ENCODE data around the gene CCDC69.

CCDC69 gene

DNA sequence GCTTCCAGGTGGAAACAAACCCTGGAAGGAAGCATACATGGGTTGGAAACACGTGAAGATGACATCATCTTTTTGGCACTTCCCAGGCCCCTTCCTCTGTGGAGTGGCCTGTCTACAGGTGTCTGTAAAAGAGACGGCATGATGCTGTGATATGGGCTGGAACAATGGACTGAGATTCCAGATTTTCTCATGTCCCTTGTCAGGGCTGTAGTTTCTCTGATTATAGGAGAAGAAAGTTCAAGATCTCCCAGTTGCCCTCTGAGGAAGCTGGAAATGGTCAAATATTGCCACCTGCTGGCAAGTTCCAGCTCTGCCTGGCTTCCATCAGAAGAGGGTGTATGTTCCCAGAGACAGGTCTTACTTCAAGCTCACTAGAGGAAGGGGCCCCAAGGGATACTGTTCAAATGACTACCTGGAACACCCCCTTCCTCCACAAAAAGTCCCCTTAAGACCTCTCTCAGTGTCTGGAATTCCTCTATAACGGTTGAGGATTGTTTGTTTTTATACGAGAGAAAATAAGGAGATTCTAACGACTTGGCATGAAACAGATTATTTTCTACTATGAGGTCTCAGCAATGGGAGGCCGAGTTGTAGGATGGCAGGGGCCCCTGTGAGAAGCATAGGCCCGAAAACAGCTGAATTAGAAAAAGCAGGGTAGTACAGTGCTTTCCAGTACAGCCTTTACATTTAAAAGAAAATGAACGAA, 59.1 kb downstream of the CCDC69 start:
- peak; percentile 40 for DNase-seq (ENCODE audit: low read depth, low spot score)

DNA sequence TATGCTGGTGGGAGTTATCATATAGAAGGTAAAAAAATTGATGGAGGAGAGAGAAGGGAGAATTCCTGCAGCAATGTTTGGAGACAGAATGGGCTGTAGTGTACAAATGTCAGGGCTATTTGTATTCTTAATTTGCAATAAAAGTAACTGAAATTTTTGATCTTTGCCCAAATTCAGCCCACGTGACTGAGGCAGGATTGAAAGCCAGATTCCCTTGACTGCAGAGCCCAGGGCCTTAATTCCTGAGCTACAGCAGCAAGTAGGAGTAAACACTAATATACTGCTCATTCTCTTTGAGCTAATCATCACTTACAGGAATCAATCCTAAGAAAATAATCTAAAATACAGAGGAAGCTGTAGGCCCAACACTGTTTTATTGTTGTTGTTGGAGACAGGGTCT, 61.1 kb downstream of the CCDC69 start:
- DNase-seq (ENCODE audit: low read depth, low spot score) = no peak

DNA sequence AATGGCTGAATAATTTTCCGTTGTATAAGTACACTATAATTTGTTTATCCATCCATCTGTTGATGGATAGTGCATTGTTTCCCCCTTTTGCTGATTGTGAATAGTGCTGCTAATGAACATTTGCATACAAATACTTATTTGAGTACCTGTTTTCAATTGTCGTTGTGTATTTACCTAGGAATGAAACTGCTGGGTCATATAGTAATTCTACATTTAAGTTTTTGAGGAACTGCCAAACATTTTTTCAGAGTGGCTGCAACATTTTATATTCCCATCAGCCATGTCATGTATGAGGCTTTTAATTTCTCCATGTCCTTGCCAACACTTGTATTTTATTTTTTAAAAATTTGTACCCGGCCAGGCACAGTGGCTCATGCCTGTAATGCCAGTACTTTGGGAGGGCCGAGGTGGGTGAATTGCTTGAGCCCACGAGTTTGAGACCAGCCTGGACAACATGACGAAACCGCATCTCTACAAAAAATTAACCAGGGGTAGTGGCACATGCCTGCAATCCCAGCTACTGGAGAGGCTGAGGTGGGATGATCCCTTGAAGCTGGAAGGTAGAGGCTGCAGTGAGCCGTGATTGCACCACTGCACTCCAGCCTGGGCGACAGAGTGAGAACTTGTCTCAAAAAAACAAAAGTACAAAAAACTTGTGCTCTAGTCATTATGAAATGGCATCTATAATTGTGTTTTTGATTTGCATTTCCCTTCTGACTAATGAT, 64.1 kb downstream of the CCDC69 start:
- no peak for DNase-seq (ENCODE audit: low read depth, low spot score)

DNA sequence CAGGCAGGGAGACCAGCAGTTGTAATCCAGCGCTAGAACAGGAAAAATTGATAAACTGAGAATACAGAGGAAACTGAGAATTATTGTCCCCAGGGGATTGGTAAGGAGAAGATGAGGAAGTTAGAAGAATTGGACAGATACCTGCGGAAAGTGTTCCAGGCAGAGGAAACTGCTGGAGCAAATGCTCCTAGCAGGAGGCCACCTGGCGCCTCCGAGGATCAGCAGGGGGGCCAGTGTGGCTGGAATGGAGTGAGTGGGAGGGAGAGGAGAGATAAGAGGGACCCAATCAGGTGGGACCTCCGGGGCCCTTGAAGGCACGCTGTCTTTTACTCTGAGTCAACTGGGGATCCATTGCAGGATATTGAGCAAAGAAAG, 65.6 kb downstream of the CCDC69 start:
- no peak for DNase-seq (ENCODE audit: low read depth, low spot score)

DNA sequence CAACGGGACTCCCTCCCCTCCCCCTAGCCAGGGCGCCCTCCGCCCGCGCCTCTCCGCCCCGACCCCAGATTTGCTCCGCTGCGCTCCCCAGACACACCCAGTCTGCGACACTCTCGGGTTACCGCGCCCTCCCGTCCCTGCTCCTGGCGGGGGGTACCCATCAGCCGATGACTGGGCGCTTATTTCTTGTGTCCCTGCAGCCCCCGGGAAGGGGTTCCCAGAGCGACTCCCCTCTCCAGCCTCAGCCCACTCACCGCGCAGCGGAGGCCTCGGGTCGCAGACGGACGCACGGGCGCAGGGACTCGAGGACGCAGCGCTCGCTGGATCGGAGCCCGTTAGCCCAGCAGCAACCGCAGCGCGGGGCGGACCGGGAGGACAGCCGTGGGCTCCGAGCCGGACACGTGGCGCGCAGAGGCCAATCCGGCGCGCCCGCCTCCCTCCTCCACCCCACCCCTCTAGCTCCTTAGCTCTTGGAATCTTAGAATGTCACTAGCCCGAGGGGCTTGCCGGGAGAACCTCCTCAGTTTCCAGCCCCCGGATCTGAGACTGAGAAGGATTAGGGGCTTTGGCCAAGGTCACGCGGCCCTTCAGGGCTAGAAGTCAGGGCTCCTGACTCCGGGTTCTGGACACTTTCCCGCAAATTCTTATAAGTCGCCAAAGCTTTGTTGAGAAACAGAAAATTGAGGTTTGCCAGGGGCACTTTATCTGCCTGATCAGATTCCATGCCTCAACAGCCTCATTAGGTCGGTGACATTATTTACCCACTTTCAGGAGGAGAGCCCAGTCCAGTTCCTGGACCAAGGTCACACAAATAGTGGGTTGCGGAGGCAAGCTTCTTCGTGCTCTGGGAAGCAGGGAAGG, 66.2 kb downstream of the CCDC69 start, which contains the start of gene ANXA6:
ANXA6 (minus strand) TSS at position 354 of the 861 bp plus-strand sequence. CDS start 9,878 bp downstream, outside the sequence.
- DNase-seq (ENCODE audit: low read depth, low spot score) = peak; percentile 32

DNA sequence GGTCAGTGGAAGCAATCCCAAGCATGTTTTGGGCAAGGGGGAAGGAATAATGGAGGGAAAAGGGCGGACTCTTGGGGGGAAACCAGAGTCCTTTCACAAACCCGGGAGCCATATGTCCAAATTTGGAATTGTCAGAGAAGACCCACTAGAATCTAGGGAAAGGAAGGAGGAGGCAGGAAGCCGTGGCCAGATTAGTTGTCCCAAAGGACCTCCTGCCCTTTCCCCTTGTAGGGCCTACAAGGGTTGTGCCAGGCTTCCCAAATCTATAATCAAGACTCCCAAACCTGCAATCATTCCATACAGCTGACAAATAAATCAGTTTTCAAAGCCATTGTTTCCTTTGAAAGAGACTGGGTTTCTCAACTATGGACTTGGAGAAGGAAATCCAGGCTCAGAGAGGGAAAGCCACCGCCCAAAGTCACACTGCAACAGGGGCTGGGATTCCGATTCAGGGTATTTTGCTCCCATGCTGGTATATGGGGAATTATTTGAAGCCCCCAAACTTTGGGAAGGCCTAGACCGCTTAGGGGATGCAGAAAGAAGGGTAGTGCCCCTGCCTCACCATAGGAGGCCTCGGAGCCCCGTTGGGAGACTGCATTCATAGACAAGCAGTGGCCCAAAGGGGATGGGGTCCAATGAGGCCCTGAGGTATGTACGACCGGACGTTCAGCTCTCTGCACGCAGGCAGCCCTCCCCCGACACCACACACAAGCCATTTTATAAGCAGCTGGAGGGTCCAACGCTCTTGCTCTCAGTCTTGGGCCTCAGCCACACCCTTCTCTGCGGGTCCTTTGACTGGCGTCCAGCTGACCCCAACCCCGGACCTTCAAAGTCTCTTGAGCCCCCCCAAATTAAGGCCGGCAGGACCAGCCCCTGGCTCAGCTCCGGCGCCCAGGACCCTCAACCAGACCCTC, 67.1 kb downstream of the CCDC69 start:
- no peak for DNase-seq (ENCODE audit: low read depth, low spot score)

DNA sequence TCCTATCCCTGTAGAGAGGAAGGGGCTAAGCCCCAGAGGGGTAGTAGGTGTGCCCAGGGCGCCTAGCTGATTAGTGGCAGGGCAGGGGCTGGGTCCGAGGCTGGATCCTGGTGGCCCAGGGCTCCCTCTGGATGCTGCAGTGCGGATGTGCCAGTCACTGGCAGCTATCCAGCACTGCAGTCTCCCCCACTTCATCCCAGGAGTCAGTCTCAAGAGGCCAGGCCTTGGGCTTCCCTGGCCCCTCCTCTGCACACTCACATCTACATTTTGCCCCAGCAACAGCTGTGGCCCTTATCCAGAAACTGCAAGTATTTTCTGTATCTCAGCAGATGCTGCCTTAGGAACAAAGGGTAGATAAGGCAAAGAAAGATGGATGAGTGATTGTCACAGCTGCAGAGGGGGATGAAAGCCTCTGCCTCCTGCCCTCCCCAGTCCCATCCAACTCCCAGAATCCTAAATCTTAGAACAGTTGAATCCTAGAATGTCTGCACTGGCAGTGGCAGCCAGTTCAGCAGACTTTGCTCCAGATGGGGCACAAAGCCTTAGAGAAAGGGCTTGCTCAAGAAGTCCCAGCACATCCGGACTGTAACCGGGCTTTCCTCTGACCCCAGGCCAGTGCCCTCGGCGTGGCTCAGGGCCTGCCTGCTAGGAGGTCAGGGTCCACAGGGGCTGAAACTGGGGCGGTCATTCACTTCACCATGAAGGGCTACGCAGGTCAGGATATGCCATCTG, 68.0 kb downstream of the CCDC69 start:
- DNase-seq (ENCODE audit: low read depth, low spot score) = no peak

DNA sequence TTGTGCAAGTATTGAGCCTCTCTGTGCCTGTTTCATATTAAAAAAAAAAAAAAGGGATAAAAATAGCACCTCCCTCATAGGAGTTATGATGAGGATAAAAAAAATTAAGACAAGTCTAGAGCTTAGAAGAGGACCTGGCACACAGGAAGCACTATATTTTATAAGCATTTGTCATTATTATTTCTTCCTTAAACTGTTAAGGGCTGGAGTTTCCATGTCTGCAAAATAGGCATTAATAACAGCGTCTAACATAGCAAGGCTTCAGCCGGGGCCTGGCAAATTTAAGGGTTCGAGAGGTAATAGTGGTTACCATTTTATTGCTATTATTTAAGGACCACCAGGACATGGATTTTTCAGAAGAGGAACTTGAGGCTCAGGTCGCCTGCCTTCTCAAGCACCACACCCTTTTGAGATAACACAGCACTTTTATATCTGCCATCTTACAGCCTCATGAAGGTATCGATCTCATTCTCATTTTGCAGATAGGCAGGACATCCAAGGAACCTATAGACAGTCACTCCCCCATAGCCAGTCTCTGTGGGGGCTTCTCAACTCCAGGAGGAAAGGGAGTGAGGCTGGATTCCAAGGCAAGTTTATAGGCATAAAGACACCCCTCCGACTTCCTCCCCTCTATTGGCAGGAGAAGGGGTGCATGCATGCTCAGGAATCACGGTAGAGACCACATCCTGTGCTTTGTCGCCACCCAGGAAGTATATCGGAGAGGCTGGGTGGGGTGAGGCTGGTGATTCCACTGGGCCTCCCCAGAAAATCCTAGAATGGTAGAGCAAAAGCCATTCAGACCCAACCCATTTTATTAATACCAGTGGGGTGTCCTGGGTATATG, 68.7 kb downstream of the CCDC69 start:
- no peak for DNase-seq (ENCODE audit: low read depth, low spot score)

DNA sequence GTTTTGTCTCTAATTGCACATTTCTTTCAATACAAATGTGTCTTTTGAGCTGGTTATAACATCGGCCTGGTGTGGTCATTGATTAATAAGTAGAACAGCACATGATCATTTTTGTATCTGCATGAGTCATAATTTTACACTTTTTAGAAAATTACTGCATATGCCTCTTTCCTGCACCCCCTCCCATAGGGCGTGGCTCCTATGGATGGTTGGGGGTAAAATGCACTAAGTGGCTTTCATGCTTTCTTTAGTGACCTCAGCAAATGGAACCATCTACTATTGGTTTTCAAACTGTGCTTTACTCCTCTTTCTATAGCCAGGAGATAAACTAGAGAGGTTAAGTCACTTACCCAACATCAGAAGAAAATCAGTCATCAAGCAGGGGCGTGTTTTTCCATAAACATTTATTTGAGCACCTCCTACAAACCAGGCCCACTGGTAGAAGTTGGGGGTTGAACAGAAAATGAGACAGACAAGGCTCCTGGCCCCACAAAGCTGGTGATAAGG, 70.1 kb downstream of the CCDC69 start:
- no peak for DNase-seq (ENCODE audit: low read depth, low spot score)

DNA sequence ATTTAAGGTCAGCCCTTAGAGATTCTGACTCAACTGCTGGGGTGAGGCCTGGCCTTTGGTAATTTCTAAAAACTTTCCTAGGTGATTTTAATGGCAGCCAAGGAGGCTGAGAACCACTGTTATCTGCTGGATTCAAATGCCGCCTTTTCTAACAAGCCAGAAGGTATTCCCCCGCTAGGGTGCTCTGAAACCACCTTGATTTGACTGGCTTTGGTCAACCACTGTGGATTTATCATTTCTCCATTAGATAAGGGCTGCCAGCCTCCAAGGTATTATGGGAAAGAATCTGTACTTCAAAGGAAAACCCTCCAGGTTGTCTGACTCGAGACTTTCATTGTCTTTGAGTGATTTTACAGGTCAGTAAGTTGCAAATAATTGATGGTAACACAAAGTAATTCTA, 70.6 kb downstream of the CCDC69 start:
- DNase-seq (ENCODE audit: low read depth, low spot score) = no peak

DNA sequence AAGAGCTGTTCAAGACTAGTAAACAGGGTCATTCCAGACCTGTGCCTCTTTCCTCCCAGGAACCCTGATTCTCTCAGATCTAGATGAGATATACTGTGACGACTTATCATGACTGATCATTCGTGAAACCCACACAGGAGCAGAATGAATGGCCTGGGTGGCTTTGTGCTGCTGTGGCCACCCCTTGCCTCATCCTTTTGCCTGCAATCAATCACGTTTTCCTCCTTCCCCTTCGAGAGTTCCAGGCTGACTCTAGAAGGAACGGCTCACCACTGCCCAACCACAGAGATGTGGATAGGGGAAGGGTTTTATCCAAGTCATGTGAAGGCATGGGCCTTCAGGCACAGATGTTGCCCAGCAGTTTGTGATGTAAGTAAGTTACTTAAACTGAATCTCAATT, 72.1 kb downstream of the CCDC69 start:
- no peak for DNase-seq (ENCODE audit: low read depth, low spot score)

DNA sequence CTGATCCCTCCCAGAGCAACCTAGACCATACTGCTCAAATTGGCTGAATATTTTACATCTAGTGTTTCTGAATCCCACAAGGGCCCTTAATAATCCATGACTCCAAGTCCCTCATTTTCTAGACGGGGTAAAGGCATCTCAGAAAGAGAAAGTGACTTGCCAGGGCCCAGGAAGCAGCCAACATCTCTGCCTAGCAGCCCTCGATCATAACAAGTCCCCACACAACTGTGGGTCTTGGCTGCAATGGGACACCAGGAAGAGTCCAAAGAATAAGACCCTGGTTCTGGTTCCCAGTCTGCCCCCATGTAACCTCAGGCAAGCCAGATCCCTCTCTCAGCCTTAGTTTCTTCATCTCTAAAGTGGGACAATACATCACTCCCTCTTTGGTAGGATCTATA, 72.6 kb downstream of the CCDC69 start:
- no peak for DNase-seq (ENCODE audit: low read depth, low spot score)

DNA sequence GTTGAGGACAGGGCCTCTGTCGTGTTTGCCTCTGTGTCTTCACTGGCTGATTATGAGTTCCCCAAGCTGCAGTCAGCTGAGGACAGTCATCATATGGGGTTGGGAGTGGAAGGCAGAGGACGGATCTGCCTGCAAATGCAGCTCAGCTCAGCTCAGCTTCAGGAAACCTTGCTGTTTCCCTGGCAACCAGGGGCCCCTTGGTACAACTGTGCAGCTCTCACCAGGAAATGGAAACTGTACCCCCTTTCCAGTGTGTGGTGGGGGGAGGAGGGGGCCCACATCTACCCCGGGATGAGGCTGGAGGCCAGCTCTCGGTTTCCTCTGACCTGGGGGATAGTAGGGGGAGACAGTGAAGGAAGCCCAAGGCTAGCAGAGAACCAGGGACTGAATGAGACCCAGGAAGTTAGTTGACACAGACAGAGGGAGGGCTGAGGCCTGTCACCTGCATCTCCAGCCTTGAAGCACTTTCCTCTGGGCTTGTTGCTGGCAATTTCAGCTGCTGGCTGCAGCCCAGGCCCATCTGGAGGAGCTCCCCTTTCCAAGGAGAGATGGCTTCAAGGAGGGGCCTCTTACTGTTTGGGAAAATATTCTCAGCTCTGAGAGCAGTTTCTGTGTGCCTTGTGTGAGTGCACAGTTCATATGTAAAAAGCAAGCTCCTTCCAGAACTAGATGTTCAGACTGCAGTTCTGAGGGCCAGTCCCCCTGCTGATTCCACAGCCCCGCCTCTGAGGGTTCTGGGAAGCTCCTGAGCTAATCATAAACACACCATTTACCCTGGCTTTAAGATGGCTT, 73.2 kb downstream of the CCDC69 start:
- DNase-seq (ENCODE audit: low read depth, low spot score) = peak; percentile 75

DNA sequence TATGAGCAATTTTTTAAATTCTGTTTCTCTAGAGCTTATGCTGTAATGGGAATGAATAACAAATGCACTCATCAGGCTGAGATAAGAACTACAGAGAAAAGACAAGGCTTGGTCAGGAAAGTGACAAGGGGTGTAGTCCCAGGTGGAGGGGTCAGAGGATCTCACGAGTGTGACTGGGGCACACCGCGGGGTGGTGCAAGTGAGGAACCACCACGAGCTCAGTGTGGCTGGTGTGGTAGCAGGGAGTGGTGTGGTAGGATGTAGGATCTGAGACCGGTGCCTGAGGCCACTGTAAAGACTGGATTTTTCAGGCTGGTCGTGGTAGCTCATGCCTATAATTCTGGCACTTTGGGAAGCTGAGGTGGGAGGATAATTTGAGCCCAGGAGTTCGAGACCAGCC, 75.3 kb downstream of the CCDC69 start:
- no peak for DNase-seq (ENCODE audit: low read depth, low spot score)

DNA sequence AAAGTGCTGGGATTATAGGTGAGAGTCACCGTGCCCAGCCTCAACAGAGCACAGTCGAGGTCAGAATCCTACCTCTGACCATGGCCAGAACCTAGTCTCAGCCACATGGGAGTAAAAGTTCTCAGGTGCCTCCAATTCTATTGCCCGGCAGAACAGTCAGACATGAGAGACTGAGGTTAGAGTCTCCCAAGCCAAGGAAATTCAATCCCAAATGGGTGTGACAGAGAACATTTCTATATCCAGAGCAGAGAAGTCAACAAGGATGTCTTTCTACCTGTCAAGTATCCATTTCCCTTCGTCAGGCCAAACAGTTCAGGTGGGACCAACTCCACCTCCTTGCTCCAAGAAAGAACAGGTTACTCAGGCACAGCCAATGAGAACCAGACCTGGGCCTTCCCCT, 76.9 kb downstream of the CCDC69 start:
- no peak for DNase-seq (ENCODE audit: low read depth, low spot score)

DNA sequence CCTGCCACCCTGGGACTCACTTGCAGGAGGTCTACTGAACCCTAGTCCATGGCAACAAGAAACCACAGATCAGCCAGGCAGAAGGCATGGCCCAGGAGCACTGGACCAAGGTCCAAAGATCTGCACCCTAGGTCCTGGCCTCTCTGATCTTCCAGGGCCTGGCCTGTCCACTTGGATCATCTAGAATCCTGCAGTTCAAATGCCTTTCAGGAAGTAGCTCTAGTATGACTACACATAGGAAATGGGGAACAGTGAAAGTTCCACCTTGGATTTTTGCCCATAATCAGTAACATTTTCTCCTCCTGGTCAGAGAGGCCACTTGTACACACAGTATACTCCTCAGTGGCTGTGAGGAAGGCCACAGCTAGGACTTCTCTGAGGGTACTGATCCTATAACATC, 77.8 kb downstream of the CCDC69 start:
- DNase-seq (ENCODE audit: low read depth, low spot score) = no peak

DNA sequence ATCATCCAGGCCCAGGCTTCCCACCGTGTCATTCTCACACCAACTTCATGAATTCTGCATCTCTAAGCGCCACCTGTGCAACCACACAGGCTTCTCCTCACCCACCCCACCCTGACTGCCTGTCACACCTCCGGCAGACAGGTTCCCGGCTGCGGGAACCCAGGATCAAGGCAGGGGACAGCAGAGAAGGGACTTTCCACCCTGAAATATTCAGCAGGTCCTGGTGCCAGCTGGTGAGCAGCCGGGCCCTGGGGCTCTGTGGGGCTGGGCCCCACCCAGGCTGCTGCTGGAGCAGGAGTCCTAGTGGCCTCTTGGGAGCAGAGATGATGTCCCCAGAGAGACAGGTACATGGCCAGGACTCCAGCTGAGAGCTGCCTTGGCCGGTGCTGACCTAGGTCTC, 79.0 kb downstream of the CCDC69 start:
- no peak for DNase-seq (ENCODE audit: low read depth, low spot score)

DNA sequence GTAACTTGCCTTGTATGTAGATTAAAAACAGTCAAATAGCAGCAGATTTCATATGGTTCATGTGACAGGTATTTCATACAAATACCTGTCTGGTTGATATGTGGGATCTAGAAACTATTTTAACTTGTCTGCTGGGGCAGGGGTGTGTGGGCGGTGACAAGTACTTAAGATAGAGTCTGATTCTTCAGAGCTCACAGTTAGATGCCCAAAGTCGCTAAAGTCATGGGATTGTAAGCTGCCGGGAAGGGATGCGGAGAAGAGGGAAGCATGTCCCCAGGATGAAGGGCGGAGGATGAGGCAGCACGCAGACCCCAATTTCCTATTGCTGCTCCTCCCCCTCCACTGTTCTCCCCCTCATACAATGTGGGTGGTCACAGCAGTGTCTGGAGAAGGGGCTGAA, 79.6 kb downstream of the CCDC69 start:
- DNase-seq (ENCODE audit: low read depth, low spot score) = no peak

DNA sequence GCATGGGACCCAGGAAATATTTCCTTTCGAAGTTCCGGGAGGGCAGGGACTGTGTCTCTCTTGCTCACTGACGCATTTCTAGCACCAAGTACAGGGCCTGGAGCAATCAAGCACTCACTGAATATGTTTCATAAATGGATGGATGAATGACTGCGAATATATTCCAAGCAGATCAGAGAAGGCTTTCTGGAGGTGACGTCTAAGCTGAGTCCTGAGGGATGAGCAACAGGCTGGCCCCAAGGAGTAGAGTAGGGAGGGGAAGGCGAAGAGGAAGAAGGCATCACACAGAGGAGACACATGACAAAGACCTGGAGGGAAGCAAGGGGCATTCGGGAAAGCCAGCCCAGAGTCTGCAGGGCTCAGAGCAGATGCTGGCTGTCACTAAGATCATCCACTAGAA, 80.2 kb downstream of the CCDC69 start:
- no peak for DNase-seq (ENCODE audit: low read depth, low spot score)

Data from brain pericyte (primary cell).